GM23338 (cell line): ENCODE data around the gene IMPA2. TPM values are rescaled to one million over a fixed set of nuclear protein-coding genes. Genes with fewer than 3 reads are reported as not detected.

Experiments used
- ATAC-seq: fragments of 200-7000 bp; cut with Tn5 transposase; 3 replicates; pipeline ENCODE4 v1.9.1; 2020
- DNase-seq: peaks from one replicate; pipeline ENCODE4 v3.0.0-alpha.2; 2015; ENCODE audit warnings: low spot score
- H2AFZ ChIP-seq: fragments of 200-600 bp; sonication (generic); 2 replicates; pipeline ENCODE4 v1.8.0; 2016; ENCODE audit warnings: antibody characterized with exemption, mild to moderate bottlenecking, moderate library complexity
- H3F3A ChIP-seq: fragments of 200-600 bp; sonication (generic); replicated peaks from 2 replicates; pipeline ENCODE4 v1.8.0; 2017; ENCODE audit warnings: antibody characterized with exemption, mixed run types, low read depth
- H3K27ac ChIP-seq: fragments of 200-600 bp; sonication (generic); 2 replicates; pipeline ENCODE4 v1.6.1; 2016; ENCODE audit warnings: low read depth
- H3K27me3 ChIP-seq: fragments of 200-600 bp; sonication (generic); 2 replicates; pipeline ENCODE4 v1.8.0; 2016; ENCODE audit warnings: mild to moderate bottlenecking, mixed run types, moderate library complexity; ENCODE audit not compliant: insufficient read depth
- H3K36me3 ChIP-seq: fragments of 200-600 bp; sonication (generic); 2 replicates; pipeline ENCODE4 v1.8.0; 2016; ENCODE audit warnings: mild to moderate bottlenecking; ENCODE audit not compliant: insufficient read depth
- H3K4me1 ChIP-seq: fragments of 200-600 bp; sonication (generic); 2 replicates; pipeline ENCODE4 v1.8.0; 2016; ENCODE audit warnings: mild to moderate bottlenecking, moderate library complexity; ENCODE audit not compliant: insufficient read depth
- H3K4me2 ChIP-seq: fragments of 200-600 bp; sonication (generic); 2 replicates; pipeline ENCODE4 v1.7.1; 2017; ENCODE audit warnings: mixed run types
- H3K4me3 ChIP-seq: fragments of 200-600 bp; sonication (generic); 2 replicates; pipeline ENCODE4 v1.6.1; 2016; ENCODE audit warnings: mixed run types
- H3K79me2 ChIP-seq: fragments of 200-600 bp; sonication (generic); replicated peaks from 2 replicates; pipeline ENCODE4 v1.8.0; 2017; ENCODE audit warnings: mild to moderate bottlenecking; ENCODE audit not compliant: insufficient read depth
- H3K9me2 ChIP-seq: fragments of 200-600 bp; sonication (generic); 2 replicates; pipeline ENCODE4 v1.8.0; 2017; ENCODE audit not compliant: insufficient read depth
- H4K20me1 ChIP-seq: fragments of 200-600 bp; sonication (generic); replicated peaks from 2 replicates; pipeline ENCODE4 v1.8.0; 2017; ENCODE audit warnings: mild to moderate bottlenecking; ENCODE audit not compliant: insufficient read depth
- H3K27ac Mint-ChIP-seq: 2 replicates; pipeline ENCODE4 v1.8.0; 2020; ENCODE audit warnings: inconsistent platforms, mild to moderate bottlenecking, moderate library complexity, mixed read lengths
- H3K27me3 Mint-ChIP-seq: 3 replicates; pipeline ENCODE4 v1.8.0; 2022; ENCODE audit warnings: low read depth, mild to moderate bottlenecking, moderate library complexity, mixed read lengths, inconsistent platforms; ENCODE audit not compliant: insufficient read depth, poor library complexity
- H3K36me3 Mint-ChIP-seq: 3 replicates; pipeline ENCODE4 v1.8.0; 2021; ENCODE audit warnings: low read depth, mild to moderate bottlenecking, inconsistent platforms, moderate library complexity, mixed read lengths
- H3K4me1 Mint-ChIP-seq: 3 replicates; pipeline ENCODE4 v1.8.0; 2020; ENCODE audit warnings: mild to moderate bottlenecking, inconsistent platforms, mixed read lengths
- H3K4me3 Mint-ChIP-seq: 3 replicates; pipeline ENCODE4 v1.8.0; 2021; ENCODE audit warnings: moderate library complexity, mild to moderate bottlenecking, inconsistent platforms, mixed read lengths
- H3K9me3 Mint-ChIP-seq: 3 replicates; pipeline ENCODE4 v1.8.0; 2020; ENCODE audit warnings: moderate library complexity, mild to moderate bottlenecking, inconsistent platforms, mixed read lengths
- CREB1 ChIP-seq: fragments of 250-450 bp; sonication (Bioruptor Pico); IDR thresholded peaks from 2 replicates; pipeline ENCODE4 v1.5.0; 2020; ENCODE audit warnings: low read depth, mild to moderate bottlenecking, moderate library complexity
- JUNB ChIP-seq: IDR thresholded peaks from one replicate; pipeline ENCODE4 v1.6.1; 2016; ENCODE audit warnings: antibody characterized with exemption; ENCODE audit not compliant: unreplicated experiment
- POLR2AphosphoS5 ChIP-seq: IDR thresholded peaks from 2 replicates; pipeline ENCODE4 v1.6.1; 2016; ENCODE audit warnings: antibody characterized with exemption, low read depth
- REST ChIP-seq: IDR thresholded peaks from one replicate; pipeline ENCODE4 v1.6.1; 2018; ENCODE audit warnings: antibody characterized with exemption; ENCODE audit not compliant: unreplicated experiment
- ZNF331 ChIP-seq: fragments of 250-450 bp; sonication (Bioruptor Pico); IDR thresholded peaks from 2 replicates; pipeline ENCODE4 v1.5.0; 2020; ENCODE audit warnings: low read depth, mild to moderate bottlenecking, moderate library complexity
- ZNF462 ChIP-seq: fragments of 250-450 bp; sonication (Bioruptor Pico); IDR thresholded peaks from 2 replicates; pipeline ENCODE4 v1.5.0; 2020; ENCODE audit warnings: mild to moderate bottlenecking, moderate library complexity
- polyA plus RNA-seq: library from polyadenylated mRNA; unstranded; fragments of >200 nt; fragmentation: Nextera tagmentation; extraction: Ambion mirVana; gene quantifications from 2 replicates; pipeline ENCODE4 v1.2.1, GENCODE V29; 2016
- total RNA-seq: library from RNA; depleted of rRNA; stranded (reverse); fragments of >200 nt; shearing (Covaris generic); gene quantifications from 2 replicates; pipeline ENCODE4 v1.2.3, GENCODE V29; 2014
- TF ChIP-seq, protein P1 (sequence below): IDR thresholded peaks from 2 replicates; pipeline ENCODE4 v1.6.1; 2016; ENCODE audit warnings: antibody characterized with exemption

IMPA2 gene
- total and polyA plus RNA-seq, 2 experiments from 2014 or later: 50.4 to 122 TPM

DNA sequence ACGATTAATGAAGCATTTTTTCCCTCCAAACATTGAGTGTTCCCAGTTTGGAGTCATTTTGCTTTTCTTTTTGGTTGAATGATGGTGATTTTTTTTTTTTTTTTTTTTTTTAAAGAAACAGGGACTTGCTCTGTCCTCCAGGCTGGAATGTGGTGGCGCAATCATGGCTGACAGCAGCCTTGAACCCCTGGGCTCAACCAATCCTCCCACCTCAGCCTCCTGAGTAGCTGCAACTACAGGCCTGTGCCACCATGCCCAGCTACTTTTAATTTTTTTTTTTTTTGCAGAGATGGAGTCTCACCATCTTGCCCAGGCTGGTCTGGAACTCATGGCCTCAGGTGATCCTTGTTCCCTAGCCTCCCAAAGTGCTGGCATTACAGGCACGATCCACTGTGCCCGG lies 46.2 kb downstream of the IMPA2 start (continued):
- no peak for TF ChIP-seq REST
- TF ChIP-seq CREB1 (CRISPR knock-in tag): no peak
- TF ChIP-seq JUNB: no peak

DNA sequence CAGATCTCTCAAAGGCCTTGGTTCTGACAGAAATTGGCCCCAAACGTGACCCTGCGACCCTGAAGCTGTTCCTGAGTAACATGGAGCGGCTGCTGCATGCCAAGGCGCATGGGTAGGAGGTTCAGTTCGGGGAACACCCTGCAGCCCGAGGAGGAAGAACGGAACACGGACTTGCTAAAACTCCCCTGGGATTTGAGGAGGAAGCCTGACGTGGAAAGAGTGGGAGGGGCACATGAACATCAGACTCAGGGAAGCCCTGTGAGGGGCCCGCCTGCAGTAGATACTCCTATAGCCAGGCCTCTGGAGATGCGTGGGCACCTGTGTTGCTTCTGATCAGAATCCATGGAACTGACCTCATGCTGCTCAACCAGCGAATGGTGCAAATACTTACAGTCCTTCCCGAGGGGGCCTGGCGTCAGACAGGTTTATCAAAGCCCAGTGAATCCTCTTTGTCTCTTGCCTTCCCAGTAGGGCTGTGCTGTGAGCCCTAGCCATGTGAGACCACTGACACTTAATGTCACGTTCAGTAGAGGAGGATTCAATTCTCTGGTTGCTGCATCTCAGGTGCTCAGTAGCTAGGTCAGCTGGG lies 46.8 kb downstream of the IMPA2 start:
- Mint-ChIP-seq H3K27ac (no peak overlapping the region), H3K4me3 (no peak overlapping the region), H3K9me3 (no peaks in the 10 kb centered on the region), H3K36me3 (peaks cover 64% of the 10 kb centered on the region), H3K27me3 (peaks cover under 1% of the 10 kb centered on the region), H3K4me1 (peaks cover 13% of the 10 kb centered on the region)
- Histone ChIP-seq H3K9me2 (no peaks in the 10 kb centered on the region), H3K27me3 (no peaks in the 10 kb centered on the region), H4K20me1 (no peaks in the 10 kb centered on the region), H3F3A (no peaks in the 10 kb centered on the region), H2AFZ (no peak overlapping the region), H3K4me2 (no peak overlapping the region), H3K4me1 (0 out of 2 replicates have a peak, but pooled peaks cover 4% of the 10 kb centered on the region), H3K79me2 (no peaks in the 10 kb centered on the region), H3K27ac (no peak overlapping the region), H3K4me3 (no peak overlapping the region), H3K36me3 (peaks cover 22% of the 10 kb centered on the region)
- no peak for DNase-seq
- no peak for ATAC-seq
- no peak for TF ChIP-seq ZNF462 (CRISPR knock-in tag)
- no peak for TF ChIP-seq ZNF331
- TF ChIP-seq REST: no peak
- TF ChIP-seq POLR2AphosphoS5: no peak
- no peak for TF ChIP-seq CREB1 (CRISPR knock-in tag)
- TF ChIP-seq, protein P1, sequence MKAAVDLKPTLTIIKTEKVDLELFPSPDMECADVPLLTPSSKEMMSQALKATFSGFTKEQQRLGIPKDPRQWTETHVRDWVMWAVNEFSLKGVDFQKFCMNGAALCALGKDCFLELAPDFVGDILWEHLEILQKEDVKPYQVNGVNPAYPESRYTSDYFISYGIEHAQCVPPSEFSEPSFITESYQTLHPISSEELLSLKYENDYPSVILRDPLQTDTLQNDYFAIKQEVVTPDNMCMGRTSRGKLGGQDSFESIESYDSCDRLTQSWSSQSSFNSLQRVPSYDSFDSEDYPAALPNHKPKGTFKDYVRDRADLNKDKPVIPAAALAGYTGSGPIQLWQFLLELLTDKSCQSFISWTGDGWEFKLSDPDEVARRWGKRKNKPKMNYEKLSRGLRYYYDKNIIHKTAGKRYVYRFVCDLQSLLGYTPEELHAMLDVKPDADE: no peak
